Caco-2 (cell line): Measurements from ENCODE around the gene KLK1. TPM values are rescaled to one million over a fixed set of nuclear protein-coding genes. Genes with fewer than 3 reads are reported as not detected.

Source experiments
- BruUV-seq: library from RNA; stranded (reverse); fragments of 400-500 nt; replicated peaks from 2 replicates; lab custom pipeline; 2021; lab: Mats Ljungman, UMichigan
- CTCF ChIA-PET: fragments of 300-600 bp; sonication (Branson Sonifier 250); formaldehyde crosslinking; loops from one replicate; lab custom pipeline; 2022; ENCODE audit warnings: antibody characterized with exemption; lab: Charles Lee
- POLR2A ChIA-PET: fragments of 300-600 bp; sonication (Branson Sonifier 250); formaldehyde crosslinking; loops from one replicate; lab custom pipeline; 2022; ENCODE audit warnings: antibody characterized with exemption; lab: Charles Lee
- DNase-seq, 2 experiments: peaks; one replicate each; pipeline versions ENCODE4 v3.0.0 to v3.0.0-alpha.2; 2020 to 2022
- H3K27me3 ChIP-seq: replicated peaks from 2 replicates; pipeline ENCODE4 v1.6.0; 2011; ENCODE audit warnings: low read length; ENCODE audit not compliant: control insufficient read depth, insufficient read depth
- H3K36me3 ChIP-seq: 2 replicates; pipeline ENCODE4 v1.5.1; 2011; ENCODE audit warnings: low read length; ENCODE audit not compliant: control insufficient read depth, insufficient read depth
- H3K4me1 ChIP-seq: fragments of 250-450 bp; sonication (Bioruptor Pico); 2 replicates; pipeline ENCODE4 v1.5.1; 2020; ENCODE audit warnings: mild to moderate bottlenecking
- H3K4me3 ChIP-seq: 2 replicates; pipeline ENCODE4 v1.5.1; 2011; ENCODE audit warnings: low read depth, mild to moderate bottlenecking, control low read depth, low read length
- H3K9me3 ChIP-seq: fragments of 250-450 bp; sonication (Bioruptor Pico); 2 replicates; pipeline ENCODE4 v1.5.1; 2020; ENCODE audit warnings: mild to moderate bottlenecking, moderate library complexity
- H3K27ac Mint-ChIP-seq: one replicate; pipeline ENCODE4 v1.8.0; 2022; ENCODE audit warnings: mixed read lengths; ENCODE audit not compliant: unreplicated experiment
- H3K27me3 Mint-ChIP-seq: one replicate; pipeline ENCODE4 v1.8.0; 2022; ENCODE audit warnings: mixed read lengths; ENCODE audit not compliant: insufficient read depth, unreplicated experiment
- H3K36me3 Mint-ChIP-seq: one replicate; pipeline ENCODE4 v1.8.0; 2022; ENCODE audit warnings: mild to moderate bottlenecking, mixed read lengths; ENCODE audit not compliant: insufficient read depth, unreplicated experiment
- H3K4me1 Mint-ChIP-seq: one replicate; pipeline ENCODE4 v1.8.0; 2022; ENCODE audit warnings: low read depth, mixed read lengths; ENCODE audit not compliant: unreplicated experiment
- H3K4me3 Mint-ChIP-seq: one replicate; pipeline ENCODE4 v1.8.0; 2022; ENCODE audit warnings: mild to moderate bottlenecking, moderate library complexity, mixed read lengths; ENCODE audit not compliant: unreplicated experiment
- H3K9me3 Mint-ChIP-seq: one replicate; pipeline ENCODE4 v1.8.0; 2022; ENCODE audit warnings: mixed read lengths; ENCODE audit not compliant: unreplicated experiment
- intact Hi-C: fragments of 100-400 bp; cut with micrococcal nuclease; formaldehyde crosslinking; loops from one replicate; pipeline ENCODE4 v1.10.0; 2022; ENCODE audit not compliant: unreplicated experiment
- total RNA-seq: library from RNA; stranded (reverse); gene quantifications from 2 replicates; pipeline ENCODE4 v1.2.3, GENCODE V29; 2022
- TF ChIP-seq, protein P1 (sequence below), 2 experiments: fragments of 200-600 bp in 1 of 2; IDR thresholded peaks; 1 replicate in 1 of 2; 2 replicates in 1 of 2; pipeline versions ENCODE4 v1.5.1 to v1.8.0; 2011 to 2022; ENCODE audit warnings: antibody characterized with exemption in 1 of 2, control low read depth in 1 of 2, inconsistent platforms in 1 of 2, low read depth in 1 of 2, low read length in 1 of 2, mild to moderate bottlenecking in 1 of 2, moderate library complexity in 1 of 2; ENCODE audit not compliant: insufficient read depth in 1 of 2, severe bottlenecking in 1 of 2, unreplicated experiment in 1 of 2

Gene KLK1
- total RNA-seq, 1 experiment from 2014 or later, result 0.73 TPM

DNA sequence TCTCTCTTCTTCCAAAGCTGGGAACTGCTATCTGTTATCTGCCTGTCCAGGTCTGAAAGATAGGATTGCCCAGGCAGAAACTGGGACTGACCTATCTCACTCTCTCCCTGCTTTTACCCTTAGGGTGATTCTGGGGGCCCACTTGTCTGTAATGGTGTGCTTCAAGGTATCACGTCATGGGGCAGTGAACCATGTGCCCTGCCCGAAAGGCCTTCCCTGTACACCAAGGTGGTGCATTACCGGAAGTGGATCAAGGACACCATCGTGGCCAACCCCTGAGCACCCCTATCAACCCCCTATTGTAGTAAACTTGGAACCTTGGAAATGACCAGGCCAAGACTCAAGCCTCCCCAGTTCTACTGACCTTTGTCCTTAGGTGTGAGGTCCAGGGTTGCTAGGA is 36.3 kb upstream of the KLK1 start:
- Mint-ChIP-seq H3K9me3 (no peaks in the 10 kb centered on the region), H3K36me3 (no peaks in the 10 kb centered on the region), H3K27ac (no peak overlapping the region), H3K4me3 (no peak overlapping the region), H3K4me1 (no peaks in the 10 kb centered on the region), H3K27me3 (peaks cover 30% of the 10 kb centered on the region)
- Histone ChIP-seq H3K4me3 (no peak overlapping the region), H3K4me1 (no peaks in the 10 kb centered on the region), H3K36me3 (no peaks in the 10 kb centered on the region), H3K9me3 (0 out of 2 replicates have a peak, but pooled peaks cover 13% of the 10 kb centered on the region), H3K27me3 (no peaks in the 10 kb centered on the region; the same call in 1 of the 2 replicates)
- POLR2A ChIA-PET, result no interaction called here
- DNase-seq, result peak in 1 of 2 experiments; percentile 8
- BruUV-seq, result no TSS peak
- CTCF ChIA-PET, result no interaction called here
- intact Hi-C loops, result no loop called here
- TF ChIP-seq, protein P1, sequence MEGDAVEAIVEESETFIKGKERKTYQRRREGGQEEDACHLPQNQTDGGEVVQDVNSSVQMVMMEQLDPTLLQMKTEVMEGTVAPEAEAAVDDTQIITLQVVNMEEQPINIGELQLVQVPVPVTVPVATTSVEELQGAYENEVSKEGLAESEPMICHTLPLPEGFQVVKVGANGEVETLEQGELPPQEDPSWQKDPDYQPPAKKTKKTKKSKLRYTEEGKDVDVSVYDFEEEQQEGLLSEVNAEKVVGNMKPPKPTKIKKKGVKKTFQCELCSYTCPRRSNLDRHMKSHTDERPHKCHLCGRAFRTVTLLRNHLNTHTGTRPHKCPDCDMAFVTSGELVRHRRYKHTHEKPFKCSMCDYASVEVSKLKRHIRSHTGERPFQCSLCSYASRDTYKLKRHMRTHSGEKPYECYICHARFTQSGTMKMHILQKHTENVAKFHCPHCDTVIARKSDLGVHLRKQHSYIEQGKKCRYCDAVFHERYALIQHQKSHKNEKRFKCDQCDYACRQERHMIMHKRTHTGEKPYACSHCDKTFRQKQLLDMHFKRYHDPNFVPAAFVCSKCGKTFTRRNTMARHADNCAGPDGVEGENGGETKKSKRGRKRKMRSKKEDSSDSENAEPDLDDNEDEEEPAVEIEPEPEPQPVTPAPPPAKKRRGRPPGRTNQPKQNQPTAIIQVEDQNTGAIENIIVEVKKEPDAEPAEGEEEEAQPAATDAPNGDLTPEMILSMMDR (IDR thresholded peaks at IDR 0.05; ENCODE audit: insufficient read depth in 1 of 2, low read depth in 1 of 2, low read length in 1 of 2, severe bottlenecking in 1 of 2, unreplicated experiment in 1 of 2), result no peak

DNA sequence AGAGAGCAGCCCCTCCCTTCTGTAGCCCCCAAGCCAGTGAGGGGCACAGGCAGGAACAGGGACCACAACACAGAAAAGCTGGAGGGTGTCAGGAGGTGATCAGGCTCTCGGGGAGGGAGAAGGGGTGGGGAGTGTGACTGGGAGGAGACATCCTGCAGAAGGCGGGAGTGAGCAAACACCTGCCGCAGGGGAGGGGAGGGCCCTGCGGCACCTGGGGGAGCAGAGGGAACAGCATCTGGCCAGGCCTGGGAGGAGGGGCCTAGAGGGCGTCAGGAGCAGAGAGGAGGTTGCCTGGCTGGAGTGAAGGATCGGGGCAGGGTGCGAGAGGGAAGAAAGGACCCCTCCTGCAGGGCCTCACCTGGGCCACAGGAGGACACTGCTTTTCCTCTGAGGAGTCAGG is 35.3 kb upstream of the KLK1 start:
- Histone ChIP-seq H3K36me3 (no peaks in the 10 kb centered on the region), H3K4me3 (no peak overlapping the region), H3K9me3 (0 out of 2 replicates have a peak, but pooled peaks cover 13% of the 10 kb centered on the region), H3K27me3 (no peaks in the 10 kb centered on the region; the same call in 1 of the 2 replicates), H3K4me1 (no peaks in the 10 kb centered on the region)
- BruUV-seq, result no TSS peak
- intact Hi-C loops, result no loop called here
- H3K36me3 Mint-ChIP-seq, result no peaks in the 10 kb centered on the region
- CTCF ChIA-PET, result no interaction called here
- no peaks in the 10 kb centered on the region for H3K4me1 Mint-ChIP-seq
- DNase-seq, result peak in 1 of 2 experiments; percentile 22
- TF ChIP-seq, protein P1 (IDR thresholded peaks at IDR 0.05; ENCODE audit: insufficient read depth in 1 of 2, low read depth in 1 of 2, low read length in 1 of 2, severe bottlenecking in 1 of 2, unreplicated experiment in 1 of 2), result no peak
- peaks cover 28% of the 10 kb centered on the region for H3K27me3 Mint-ChIP-seq
- H3K4me3 Mint-ChIP-seq, result no peak overlapping the region
- H3K9me3 Mint-ChIP-seq, result no peaks in the 10 kb centered on the region
- POLR2A ChIA-PET, result no interaction called here
- H3K27ac Mint-ChIP-seq, result no peak overlapping the region

DNA sequence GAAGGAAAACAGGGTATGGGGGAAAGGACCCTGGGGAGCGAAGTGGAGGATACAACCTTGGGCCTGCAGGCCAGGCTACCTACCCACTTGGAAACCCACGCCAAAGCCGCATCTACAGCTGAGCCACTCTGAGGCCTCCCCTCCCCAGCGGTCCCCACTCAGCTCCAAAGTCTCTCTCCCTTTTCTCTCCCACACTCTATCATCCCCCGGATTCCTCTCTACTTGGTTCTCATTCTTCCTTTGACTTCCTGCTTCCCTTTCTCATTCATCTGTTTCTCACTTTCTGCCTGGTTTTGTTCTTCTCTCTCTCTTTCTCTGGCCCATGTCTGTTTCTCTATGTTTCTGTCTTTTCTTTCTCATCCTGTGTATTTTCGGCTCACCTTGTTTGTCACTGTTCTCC is 33.8 kb upstream of the KLK1 start:
- no peaks in the 10 kb centered on the region for H3K9me3 Mint-ChIP-seq
- TF ChIP-seq, protein P1 (IDR thresholded peaks at IDR 0.05; ENCODE audit: insufficient read depth in 1 of 2, low read depth in 1 of 2, low read length in 1 of 2, severe bottlenecking in 1 of 2, unreplicated experiment in 1 of 2), result no peak
- no peaks in the 10 kb centered on the region for H3K4me1 Mint-ChIP-seq
- no peaks in the 10 kb centered on the region for H3K36me3 Mint-ChIP-seq
- Histone ChIP-seq H3K9me3 (0 out of 2 replicates have a peak, but pooled peaks cover 9% of the 10 kb centered on the region), H3K4me1 (no peaks in the 10 kb centered on the region), H3K4me3 (no peak overlapping the region), H3K27me3 (no peaks in the 10 kb centered on the region; the same call in 1 of the 2 replicates), H3K36me3 (no peaks in the 10 kb centered on the region)
- H3K4me3 Mint-ChIP-seq, result no peak overlapping the region
- peaks cover 24% of the 10 kb centered on the region for H3K27me3 Mint-ChIP-seq
- ChIA-PET POLR2A (no interaction called here), CTCF (no interaction called here)
- intact Hi-C loops, result no loop called here
- H3K27ac Mint-ChIP-seq, result no peak overlapping the region
- BruUV-seq, result no TSS peak
- DNase-seq, result peak in 1 of 2 experiments; percentile 12
